Smooth muscle cell (in vitro differentiated cells): ENCODE measurements around the gene DHRS7. TPM values are rescaled to one million over a fixed set of nuclear protein-coding genes. Genes with fewer than 3 reads are reported as not detected.

Experiments
- DNase-seq: peaks from one replicate; lab custom pipeline; 2025; ENCODE audit not compliant: unreplicated experiment; lab: John Stamatoyannopoulos, UW
- H2AFZ ChIP-seq: fragments of 200-600 bp; sonication (generic); 2 replicates; pipeline ENCODE4 v1.6.0; 2016; ENCODE audit warnings: antibody characterized with exemption, low read depth, mild to moderate bottlenecking
- H3F3A ChIP-seq: fragments of 200-600 bp; sonication (generic); 2 replicates; pipeline ENCODE4 v1.6.0; 2017; ENCODE audit warnings: antibody characterized with exemption, low read depth
- H3K27ac ChIP-seq: fragments of 200-600 bp; sonication (generic); 2 replicates; pipeline ENCODE4 v1.5.1; 2016; ENCODE audit warnings: low read depth, mild to moderate bottlenecking
- H3K27me3 ChIP-seq: fragments of 200-600 bp; sonication (generic); 2 replicates; pipeline ENCODE4 v1.6.1; 2016; ENCODE audit warnings: low read depth, mild to moderate bottlenecking
- H3K36me3 ChIP-seq: fragments of 200-600 bp; sonication (generic); 2 replicates; pipeline ENCODE4 v1.5.1; 2016; ENCODE audit warnings: low read depth
- H3K4me1 ChIP-seq: fragments of 200-600 bp; sonication (generic); 2 replicates; pipeline ENCODE4 v1.5.1; 2016; ENCODE audit warnings: low read depth
- H3K4me2 ChIP-seq: fragments of 200-600 bp; sonication (generic); 2 replicates; pipeline ENCODE4 v1.6.0; 2016; ENCODE audit warnings: mild to moderate bottlenecking
- H3K4me3 ChIP-seq: fragments of 200-600 bp; sonication (generic); 2 replicates; pipeline ENCODE4 v1.5.1; 2016; ENCODE audit warnings: mild to moderate bottlenecking
- H3K79me2 ChIP-seq: fragments of 200-600 bp; sonication (generic); 2 replicates; pipeline ENCODE4 v1.6.0; 2016; ENCODE audit warnings: low read depth, mild to moderate bottlenecking
- H3K9ac ChIP-seq: fragments of 200-600 bp; sonication (generic); 2 replicates; pipeline ENCODE4 v1.6.0; 2016; ENCODE audit warnings: low read depth
- H3K9me3 ChIP-seq: fragments of 200-600 bp; sonication (generic); replicated peaks from 2 replicates; pipeline ENCODE4 v1.5.1; 2016; ENCODE audit warnings: low read depth
- H4K20me1 ChIP-seq: fragments of 200-600 bp; sonication (generic); 2 replicates; pipeline ENCODE4 v1.6.0; 2016; ENCODE audit warnings: low read depth
- WGBS: methylation state at CpG from one replicate; pipeline ENCODE4 v1.1.7; 2016; ENCODE audit warnings: low lambda C conversion rate; 5-methylcytosine and 5-hydroxymethylcytosine counted together
- polyA plus RNA-seq: library from polyadenylated mRNA; unstranded; fragments of >200 nt; fragmentation: Nextera tagmentation; extraction: Ambion mirVana; gene quantifications from 2 replicates; pipeline ENCODE4 v1.2.1, GENCODE V29; 2016
- total RNA-seq: library from RNA; depleted of rRNA; stranded (reverse); fragments of >200 nt; gene quantifications from 2 replicates; pipeline ENCODE4 v1.2.3, GENCODE V29; 2014
- TF ChIP-seq, protein P1 (sequence below): fragments of 200-600 bp; sonication (generic); IDR thresholded peaks from 2 replicates; pipeline ENCODE4 v1.5.1; 2017; ENCODE audit warnings: borderline replicate concordance, mild to moderate bottlenecking, antibody characterized with exemption; ENCODE audit not compliant: insufficient read depth, poor library complexity, severe bottlenecking

Gene DHRS7
- total and polyA plus RNA-seq, 2 experiments from 2014 or later = 74.8 to 88.6 TPM

DNA sequence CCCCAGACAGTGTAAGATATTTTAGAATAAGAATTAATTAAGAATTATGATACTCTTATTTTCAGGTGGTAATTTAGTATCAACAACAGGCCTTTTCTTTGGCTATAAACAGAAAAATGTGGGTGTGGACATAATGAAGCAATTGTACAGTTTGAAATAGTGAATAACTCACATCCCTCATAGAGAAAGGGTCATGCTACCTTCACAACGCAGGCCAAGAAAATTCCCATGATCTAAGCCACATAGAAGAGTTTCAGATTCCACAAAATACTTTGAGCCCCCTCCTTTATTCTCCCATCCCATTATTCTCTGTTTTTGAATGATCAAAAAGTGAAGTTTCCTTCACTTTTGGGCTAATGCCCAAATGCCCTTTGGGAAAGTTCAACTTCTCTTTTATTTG is 23.5 kb upstream of the DHRS7 start:
- Histone ChIP-seq H3K9me3 (no peaks in the 10 kb centered on the region), H3K36me3 (no peaks in the 10 kb centered on the region), H3K27ac (no peak overlapping the region), H4K20me1 (no peaks in the 10 kb centered on the region), H3K4me1 (no peaks in the 10 kb centered on the region), H2AFZ (no peak overlapping the region), H3K27me3 (no peaks in the 10 kb centered on the region), H3K4me3 (no peak overlapping the region), H3F3A (no peaks in the 10 kb centered on the region), H3K4me2 (no peak overlapping the region), H3K9ac (no peak overlapping the region), H3K79me2 (no peaks in the 10 kb centered on the region)
- DNase-seq = no peak
- TF ChIP-seq, protein P1, sequence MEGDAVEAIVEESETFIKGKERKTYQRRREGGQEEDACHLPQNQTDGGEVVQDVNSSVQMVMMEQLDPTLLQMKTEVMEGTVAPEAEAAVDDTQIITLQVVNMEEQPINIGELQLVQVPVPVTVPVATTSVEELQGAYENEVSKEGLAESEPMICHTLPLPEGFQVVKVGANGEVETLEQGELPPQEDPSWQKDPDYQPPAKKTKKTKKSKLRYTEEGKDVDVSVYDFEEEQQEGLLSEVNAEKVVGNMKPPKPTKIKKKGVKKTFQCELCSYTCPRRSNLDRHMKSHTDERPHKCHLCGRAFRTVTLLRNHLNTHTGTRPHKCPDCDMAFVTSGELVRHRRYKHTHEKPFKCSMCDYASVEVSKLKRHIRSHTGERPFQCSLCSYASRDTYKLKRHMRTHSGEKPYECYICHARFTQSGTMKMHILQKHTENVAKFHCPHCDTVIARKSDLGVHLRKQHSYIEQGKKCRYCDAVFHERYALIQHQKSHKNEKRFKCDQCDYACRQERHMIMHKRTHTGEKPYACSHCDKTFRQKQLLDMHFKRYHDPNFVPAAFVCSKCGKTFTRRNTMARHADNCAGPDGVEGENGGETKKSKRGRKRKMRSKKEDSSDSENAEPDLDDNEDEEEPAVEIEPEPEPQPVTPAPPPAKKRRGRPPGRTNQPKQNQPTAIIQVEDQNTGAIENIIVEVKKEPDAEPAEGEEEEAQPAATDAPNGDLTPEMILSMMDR = no peak
- WGBS = 88% methylated on average over 1 of the region's 1 CpG

DNA sequence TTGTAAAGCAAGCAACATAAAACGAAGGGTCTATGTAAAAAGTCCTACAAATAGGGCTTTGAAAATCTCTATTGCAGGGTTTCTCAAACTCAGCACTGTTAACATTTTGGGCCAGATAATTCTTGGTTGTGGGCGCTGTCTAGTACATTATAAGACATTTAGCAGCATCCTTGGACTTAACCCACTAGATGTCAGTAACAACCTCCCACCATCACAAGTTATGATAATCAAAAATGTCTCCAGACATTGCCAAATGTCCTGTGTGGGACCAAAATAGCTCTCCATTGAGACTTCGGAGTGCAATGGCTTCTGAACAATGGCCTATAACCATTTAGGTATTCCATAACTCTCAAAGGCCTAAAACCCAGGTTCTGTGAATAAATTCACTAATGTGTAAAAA is 22.9 kb upstream of the DHRS7 start:
- no peaks in the 10 kb centered on the region for H3K4me1 ChIP-seq
- H3K27me3 ChIP-seq = no peaks in the 10 kb centered on the region
- H4K20me1 ChIP-seq = no peaks in the 10 kb centered on the region
- no peaks in the 10 kb centered on the region for H3K79me2 ChIP-seq
- no peak for DNase-seq
- no peak overlapping the region for H3K4me3 ChIP-seq
- H3F3A ChIP-seq = no peaks in the 10 kb centered on the region
- no peak overlapping the region for H3K9ac ChIP-seq
- no peaks in the 10 kb centered on the region for H3K9me3 ChIP-seq
- H3K36me3 ChIP-seq = no peaks in the 10 kb centered on the region
- H3K4me2 ChIP-seq = no peak overlapping the region
- TF ChIP-seq, protein P1 = no peak
- H3K27ac ChIP-seq = no peak overlapping the region
- no peak overlapping the region for H2AFZ ChIP-seq
- 82% methylated on average over 3 of the region's 3 CpGs for whole genome bisulfite sequencing

DNA sequence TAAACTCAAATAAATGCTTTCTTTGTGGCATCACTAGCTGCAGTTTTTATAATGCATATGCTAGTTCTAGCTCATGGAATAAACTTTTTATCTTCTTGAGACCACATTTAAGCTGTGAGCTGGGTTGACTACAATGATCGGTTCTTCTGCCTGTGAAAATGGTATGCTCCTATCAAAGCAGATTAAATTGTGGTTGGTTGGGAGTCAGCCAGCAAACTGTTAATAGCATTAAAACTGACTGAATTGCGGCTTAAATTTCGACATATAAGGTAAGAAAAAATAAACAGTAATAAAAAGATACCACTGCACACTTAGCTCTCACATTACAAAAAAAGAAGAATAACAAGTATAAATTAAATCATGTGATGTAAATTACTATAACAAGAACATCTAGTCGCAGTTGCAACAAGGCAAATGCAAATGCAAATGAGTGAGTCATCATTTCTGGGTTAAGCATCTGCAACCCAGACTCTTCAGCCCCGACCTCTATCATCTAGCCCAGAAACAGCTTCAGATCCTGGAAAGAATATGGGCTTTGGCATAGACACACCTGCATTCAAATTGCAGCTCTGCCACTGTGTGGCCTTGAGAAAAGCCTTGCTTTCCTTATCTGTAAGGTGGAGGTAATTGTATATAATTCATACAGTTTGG is 19.8 kb upstream of the DHRS7 start:
- H3K27ac ChIP-seq = no peak overlapping the region
- no peaks in the 10 kb centered on the region for H4K20me1 ChIP-seq
- TF ChIP-seq, protein P1 = no peak
- H3K79me2 ChIP-seq = no peaks in the 10 kb centered on the region
- H3K9ac ChIP-seq = no peak overlapping the region
- no peaks in the 10 kb centered on the region for H3K4me1 ChIP-seq
- 61% methylated on average over 5 of the region's 5 CpGs for WGBS
- no peak overlapping the region for H3K4me3 ChIP-seq
- H3K36me3 ChIP-seq = no peaks in the 10 kb centered on the region
- no peak overlapping the region for H3K4me2 ChIP-seq
- H3K27me3 ChIP-seq = no peaks in the 10 kb centered on the region
- H3F3A ChIP-seq = no peaks in the 10 kb centered on the region
- DNase-seq = no peak
- no peak overlapping the region for H2AFZ ChIP-seq
- no peaks in the 10 kb centered on the region for H3K9me3 ChIP-seq
